Stimulated activated CD8-positive, alpha-beta memory T cell treated with anti-CD3 and anti-CD28 coated beads, Interleukin-4, amount 100 ng/mL, for 48 hours (primary cell): ENCODE measurements around the gene COL23A1.

ENCODE experiments used
- DNase-seq: peaks from one replicate; pipeline ENCODE4 v3.0.0-alpha.2; 2020

The COL23A1 gene

DNA sequence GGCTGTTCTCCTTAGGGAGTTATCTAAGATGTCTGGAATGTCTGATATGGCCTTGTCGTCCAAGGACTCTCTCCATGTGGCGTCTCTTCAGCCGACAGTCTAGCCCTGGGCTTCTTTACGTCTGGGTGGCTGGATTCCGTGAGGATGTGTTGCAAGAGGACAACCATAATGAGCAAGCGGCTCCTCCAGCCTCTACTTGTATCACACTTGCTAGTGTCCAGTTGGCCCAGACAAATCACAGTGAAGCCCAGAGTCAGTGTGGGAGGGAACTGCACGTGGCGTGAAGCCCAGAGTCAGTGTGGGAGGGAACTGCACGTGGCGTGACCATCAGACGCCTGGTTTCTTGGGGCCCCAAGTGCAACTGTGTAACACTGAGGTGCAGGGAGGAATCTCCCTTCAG is 61.1 kb downstream of the COL23A1 start:
- no peak for DNase-seq

DNA sequence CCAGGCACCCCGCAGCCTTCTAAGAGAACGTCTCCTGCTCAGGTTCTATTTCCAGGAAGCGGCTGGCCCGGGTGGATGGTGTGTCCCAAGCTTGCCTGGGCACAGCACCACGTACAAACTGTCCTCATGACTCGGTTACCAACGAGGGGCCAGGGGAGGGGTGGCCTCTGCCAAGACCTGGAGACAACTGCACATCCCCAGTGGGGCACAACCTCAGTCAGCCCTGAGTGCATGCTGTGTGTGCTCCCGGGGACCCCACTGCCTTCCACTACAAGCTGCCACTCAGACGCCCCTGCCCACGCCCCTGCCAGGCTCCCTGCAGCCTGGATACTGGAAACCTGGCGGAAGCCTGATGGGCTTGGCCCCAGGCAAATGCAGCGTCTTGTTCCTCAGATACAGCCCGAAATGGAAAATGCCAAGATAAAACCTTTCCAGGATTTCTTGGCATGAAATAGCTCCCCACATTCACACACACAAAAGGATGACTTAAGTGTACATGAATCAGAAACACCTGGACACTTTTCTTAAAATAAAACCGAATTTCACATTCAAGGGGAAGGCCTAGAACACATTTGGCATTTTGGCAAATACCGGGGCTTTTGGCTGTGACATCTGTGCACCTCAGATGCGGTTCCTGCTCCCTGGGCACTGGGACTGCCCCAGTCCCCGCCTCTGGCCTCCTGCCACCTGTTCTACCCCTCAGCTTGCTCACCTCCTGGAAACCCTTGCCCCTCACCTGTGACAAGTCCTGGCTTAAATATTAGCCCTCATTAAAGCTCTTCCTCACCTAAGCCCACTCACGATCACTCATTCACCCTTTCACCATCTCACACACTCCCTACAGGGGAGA is 62.5 kb downstream of the COL23A1 start:
- DNase-seq: no peak

DNA sequence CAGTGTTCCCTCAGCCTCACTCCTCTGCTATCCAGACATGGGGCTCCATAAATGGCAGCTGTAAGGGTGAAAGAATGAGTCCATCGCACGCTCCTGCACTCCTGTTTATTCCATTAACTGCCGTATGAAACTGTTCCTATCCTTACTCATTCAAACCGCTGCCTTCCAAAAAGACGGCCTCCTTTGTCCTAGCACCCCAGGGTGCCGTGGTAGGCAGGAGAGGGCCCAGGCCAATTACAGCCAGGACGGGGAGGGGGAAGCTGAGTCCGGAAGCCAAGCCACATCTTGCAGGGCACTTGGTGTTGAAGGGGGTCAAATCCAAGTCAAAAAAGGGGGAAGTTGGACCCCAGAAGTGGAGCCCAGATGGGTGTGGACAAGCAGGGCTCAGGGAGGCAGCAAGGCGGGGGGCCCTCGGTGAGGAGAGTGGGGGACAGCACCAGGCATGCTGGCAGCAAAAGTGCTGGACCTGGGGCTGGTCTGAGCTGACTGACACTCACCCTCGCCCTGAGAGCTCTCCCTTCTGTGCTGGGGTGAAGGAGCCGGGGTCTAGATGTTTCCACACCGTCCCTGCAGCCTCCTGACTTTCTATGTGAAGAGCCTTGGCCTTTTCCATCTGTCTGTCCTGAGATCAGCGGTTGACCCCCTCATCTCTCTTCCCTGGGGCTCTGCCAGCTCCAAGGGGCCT is 63.3 kb downstream of the COL23A1 start:
- DNase-seq: no peak

DNA sequence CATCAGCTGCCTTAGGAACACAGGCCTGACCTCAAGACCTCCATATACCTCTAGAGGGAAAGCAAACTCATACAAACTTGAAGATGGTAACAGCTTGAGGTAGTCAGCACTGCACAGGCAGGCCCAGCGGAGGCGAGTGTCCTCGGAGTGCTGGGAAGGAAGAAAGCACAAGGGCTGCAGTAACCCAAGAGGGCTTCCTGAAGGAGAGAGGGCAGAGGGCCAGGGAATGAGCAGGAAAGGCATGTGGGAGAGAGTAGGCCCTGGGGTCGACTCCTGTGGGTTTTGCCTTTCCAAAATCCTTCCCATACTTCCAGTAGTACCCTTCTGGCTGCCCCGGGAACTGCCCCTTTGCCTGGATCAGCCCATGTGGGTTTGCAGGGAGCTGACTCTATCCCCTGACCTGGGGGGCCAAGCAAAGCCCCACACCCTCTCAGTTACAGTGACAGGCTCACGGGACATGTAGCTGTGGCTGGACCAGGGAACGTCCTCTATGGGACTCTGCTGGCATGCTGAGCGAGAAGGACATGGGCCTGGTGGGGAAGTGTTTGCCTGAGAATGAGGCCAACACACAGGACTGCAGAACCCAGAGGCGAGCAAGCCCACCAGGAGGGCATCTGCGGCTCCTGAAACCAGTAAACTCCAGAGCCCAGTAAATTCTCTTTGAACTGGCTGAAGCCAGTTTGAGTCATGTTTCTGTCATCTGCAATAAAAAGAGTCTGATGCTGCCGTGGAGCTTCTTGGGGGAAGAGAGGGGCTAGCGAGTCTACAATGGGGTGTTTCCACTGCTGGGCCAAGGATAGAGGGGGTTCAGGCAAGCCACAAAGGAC is 64.1 kb downstream of the COL23A1 start:
- DNase-seq: no peak

DNA sequence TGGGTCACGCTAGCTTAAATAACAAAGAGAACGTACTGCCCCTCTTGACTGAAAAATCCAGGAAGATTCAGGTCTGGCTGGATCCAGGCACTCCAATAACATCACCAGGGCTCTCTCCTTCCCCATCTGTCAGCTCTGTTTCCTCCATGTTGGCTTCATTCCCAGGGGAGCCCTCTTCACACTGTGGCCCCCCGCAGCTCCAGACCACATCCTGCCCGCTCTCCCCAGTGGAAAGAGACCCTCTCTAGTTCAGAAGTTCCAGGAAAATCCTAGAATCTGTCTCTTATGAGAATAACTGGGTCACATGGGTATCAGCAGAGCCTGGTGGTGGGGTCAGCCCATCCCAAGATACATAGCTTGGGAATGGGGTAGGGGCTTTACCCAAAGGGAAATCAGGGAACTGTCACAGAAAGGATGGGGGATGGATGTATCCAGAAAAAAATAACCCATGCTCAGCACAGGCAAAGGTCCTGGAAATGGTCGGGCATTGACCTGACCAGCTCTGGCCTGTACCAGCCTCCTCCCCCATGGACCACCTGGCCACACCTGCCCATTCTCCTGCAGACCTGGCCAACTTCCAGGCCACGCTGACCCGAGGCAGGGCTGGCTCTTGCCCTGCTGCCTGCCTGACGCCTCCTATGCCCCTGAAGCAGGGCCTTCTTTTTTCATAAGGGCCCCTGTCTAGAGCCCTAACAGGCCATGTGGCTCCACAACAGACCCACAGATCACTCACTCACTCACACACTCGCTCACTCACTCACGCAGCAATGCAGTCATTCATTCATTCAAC is 65.9 kb downstream of the COL23A1 start:
- DNase-seq: no peak

DNA sequence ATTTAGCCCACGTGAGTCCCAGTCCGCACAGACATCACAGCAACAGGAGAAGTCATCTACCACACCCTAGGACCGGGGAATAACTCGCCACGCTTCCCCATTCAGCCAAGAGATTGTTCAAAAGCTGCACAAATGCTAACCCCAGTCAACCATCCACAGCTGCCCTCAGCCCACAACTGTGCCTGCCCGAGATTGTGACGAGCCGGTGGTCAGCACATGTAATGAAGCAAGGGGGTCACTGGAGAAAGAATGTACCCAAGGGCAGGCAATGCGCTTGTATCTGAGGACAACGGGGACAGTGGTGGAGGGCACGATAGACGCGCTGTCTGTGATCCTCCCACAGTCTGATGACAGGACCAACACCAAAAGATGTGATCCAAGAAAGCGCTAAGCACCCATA is 67.8 kb downstream of the COL23A1 start:
- DNase-seq: no peak

DNA sequence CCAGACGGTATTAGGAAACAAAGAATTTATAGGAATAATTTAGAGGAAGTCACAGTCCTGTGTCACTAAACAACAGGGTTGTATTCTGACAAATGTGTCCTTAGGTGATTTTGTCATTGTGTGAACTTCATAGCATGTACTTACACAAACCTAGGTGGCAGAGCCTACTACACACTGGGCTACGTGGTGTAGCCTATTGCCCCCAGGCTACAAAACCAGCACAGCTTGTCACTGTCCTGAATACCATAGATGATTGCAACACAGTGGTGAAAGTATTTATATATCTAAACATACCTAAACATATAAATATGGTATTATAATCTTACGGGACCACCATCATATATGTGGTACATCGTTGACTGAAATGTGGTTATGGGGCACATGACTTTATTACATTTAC is 69.3 kb downstream of the COL23A1 start:
- DNase-seq: no peak

DNA sequence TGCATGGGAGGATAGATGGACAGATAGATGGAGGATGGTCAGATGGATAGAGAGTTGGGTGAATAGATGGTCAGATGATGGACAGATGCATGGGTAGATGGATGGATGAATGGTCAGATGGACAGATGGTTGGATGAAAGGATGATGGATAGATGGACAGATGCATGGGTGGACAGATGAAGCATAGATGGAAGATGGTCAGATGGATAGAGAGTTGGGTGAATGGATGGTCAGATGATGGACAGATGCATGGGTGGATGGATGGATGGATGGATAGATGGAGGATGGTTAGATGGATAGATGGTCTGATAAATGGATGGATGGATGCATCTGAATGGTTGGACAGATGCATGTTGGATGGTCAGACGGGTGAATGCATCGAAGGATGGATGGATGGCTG is 70.4 kb downstream of the COL23A1 start:
- DNase-seq: no peak

DNA sequence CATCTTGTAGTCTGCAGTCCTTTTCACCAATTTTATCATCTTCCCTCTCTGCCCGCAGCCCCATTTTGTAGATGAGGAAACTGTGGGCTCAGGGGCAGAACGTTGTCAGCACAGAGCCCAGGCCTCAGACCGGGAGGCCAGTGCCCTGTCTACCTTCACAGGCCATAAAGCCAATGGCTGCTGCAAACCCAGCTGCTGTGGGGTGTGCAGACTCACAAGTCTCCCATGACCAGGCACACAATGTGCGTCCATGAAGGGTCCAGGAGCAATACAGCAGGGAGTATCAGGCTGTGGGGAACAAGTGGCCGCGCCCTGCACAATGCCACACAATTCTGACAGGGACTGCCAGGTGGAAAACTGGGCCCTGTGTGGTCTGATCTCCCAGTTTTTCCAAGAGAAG is 71.0 kb downstream of the COL23A1 start:
- DNase-seq: no peak

DNA sequence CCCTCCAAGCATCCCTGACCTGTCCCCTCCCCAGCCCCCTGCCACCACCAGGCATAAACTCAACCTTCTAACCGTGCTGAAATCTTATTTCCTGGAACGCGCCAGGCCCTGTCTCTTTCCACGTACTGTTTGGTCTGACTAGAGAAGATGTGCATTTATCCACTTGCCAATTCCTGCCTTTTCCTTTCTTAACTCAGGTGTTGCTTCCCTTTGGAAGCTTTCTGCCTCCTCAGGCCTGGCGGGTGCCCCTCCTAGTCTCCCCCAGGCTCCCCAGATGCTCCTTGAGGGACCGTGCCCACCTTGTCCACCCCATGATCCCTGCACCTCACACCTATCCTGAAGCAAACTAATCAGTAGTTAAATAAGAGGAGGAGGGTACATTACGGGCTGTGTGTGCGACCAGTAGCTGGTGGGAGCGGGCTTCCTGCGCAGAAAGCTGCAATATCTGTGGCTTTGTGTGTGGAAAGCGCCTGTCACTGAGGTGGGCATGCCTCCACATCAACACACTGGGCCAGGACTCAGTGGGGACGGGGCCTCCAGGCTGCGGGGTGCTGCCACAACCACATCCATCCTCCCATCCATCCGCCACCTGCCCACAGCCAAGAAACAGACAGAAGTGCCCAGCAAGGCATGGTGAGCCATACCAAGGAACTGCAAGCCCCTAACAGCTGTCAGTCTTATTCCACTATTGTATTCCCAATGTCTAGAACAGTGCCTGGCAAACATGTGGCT is 73.5 kb downstream of the COL23A1 start:
- DNase-seq: no peak

DNA sequence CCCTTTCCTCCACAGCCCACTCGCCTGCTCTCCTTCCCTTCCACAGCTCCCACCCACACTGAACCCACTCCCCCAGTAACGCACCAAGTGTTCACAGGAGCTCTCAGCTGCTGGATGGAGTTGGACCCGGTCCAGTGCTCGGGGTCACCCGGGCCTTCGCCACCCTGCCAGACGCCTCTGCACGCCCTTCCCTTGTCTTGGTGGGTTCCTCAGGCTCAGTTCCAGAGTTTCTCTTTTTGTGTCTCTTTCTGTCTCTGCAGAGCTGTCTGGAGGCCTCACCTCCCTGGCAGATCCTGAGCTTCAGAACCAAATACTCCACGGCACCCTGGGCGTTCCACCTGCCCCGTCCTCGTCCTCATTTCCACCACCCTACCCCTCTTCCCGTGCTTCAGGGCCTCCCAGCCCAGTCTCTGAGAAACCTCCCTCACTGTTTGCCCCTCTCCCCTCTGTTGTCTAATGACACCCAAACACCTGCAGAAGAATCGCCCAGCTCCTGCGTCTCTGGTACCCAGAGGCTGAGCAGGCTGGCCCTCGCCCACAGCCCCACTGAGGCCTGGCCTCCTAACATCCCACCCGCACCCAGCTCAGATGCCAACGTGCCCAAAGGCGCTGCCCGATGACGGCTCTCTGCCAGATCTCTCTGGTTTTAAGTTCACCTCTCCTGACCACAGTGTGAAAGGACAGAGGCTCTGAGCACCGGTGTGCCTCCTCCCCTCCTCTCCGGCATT is 74.3 kb downstream of the COL23A1 start:
- no peak for DNase-seq

DNA sequence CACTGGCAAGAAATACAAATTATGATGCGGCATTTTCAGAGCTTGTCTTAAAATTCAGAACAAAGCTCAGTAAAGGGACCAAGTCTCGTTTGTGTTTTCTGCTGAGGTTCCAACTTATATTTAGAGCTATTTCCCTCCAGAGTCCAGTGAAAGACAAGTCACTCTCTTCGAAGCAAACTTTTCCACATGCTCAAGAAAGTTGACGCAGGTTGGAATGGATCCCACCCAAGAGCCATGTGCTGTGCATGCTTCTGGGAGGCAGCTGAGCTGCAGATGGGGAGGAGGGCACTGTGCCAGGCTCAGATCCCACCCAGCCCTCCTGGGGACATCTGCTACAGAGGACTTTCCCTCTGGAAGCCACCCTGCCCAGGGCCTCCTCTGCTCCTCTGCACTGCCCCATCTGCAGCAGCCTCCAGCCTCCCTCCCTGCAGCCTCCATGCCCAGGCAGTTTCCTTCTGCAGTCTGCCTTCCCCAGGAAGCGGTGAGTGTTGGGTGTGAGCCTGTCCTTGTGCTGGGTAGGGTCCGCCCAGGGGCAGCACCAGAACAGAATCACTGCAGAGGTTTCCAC is 75.3 kb downstream of the COL23A1 start:
- no peak for DNase-seq

DNA sequence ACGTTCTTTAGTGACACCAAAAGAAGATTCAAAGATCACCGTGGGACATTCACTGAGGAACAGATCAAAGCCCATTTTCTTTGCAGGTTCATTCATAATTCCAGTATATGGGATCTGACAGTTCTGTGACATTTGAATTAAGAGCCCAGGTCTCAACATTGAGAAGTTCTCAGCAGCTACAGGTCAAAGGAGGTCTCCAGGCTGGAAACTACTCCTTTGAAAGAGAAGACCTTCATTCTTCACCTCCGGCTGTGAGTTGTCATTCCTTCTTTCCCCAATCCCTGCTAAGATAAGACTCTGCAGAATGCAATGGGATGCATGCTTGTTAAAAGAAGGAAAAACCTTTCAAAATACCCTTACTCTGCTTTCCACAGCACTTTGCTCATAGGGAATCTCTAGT is 79.0 kb downstream of the COL23A1 start:
- no peak for DNase-seq

DNA sequence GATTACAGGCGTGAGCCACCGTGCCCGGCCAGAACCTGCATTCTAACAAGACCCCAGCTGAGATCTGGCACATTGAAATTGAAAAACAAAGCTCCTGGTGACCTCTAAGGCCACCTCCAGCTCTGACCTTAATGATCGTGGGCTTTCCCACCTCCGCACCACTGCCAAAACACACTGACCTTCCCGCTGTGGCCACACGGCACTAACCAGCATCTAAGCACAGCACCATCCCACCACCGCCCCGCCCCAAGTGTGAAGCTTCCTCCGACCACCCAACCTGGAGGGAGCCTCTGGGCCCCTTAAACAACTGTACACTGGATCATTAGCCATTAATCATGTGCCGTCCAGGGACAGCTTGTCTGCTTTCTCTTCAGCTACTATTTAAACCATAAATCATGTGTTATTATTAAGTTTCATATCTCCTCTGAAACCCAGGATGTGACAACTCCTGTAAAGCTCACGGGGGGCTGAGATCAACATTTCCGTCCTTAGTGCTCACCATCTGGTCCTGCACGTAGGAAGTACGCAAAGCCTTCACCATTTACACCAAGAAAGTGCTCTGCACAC is 80.6 kb downstream of the COL23A1 start:
- DNase-seq: no peak

DNA sequence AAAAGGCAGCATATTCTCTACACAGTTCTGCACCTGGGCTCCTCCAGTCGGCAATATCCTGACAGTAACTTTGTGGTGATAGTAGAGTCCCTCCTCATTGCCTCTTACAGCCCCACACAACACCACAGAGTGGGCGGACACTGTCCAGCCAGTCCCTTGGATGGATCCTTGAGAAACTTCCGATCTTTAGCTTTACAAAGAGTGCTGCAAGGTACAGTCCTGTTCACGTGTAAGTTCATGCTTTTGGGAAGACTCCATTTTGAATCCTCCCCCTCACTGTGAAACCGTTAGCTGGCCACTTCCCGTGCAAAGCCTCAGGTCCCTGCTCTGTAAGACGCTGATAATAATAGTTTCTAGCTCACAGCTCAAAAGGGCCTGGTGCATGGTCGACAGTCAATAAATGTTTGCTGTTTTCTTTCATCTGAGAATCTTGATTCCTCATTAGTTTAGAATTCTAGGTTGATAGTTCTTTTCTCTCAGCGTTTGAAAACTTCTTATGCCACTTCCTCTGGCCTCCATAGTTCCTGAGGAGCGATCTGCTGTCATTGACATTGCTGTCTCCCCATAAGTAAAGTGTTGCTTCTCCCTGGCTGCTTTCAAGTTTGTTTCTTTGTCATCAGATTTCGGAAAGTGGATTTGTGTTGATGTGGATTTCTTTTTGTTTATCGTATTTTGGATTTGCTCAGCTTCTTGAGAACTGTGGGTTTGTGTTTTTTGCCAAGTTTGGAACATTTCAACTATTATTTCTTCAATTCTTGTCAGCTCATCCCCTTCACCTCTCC is 82.9 kb downstream of the COL23A1 start:
- DNase-seq: no peak

DNA sequence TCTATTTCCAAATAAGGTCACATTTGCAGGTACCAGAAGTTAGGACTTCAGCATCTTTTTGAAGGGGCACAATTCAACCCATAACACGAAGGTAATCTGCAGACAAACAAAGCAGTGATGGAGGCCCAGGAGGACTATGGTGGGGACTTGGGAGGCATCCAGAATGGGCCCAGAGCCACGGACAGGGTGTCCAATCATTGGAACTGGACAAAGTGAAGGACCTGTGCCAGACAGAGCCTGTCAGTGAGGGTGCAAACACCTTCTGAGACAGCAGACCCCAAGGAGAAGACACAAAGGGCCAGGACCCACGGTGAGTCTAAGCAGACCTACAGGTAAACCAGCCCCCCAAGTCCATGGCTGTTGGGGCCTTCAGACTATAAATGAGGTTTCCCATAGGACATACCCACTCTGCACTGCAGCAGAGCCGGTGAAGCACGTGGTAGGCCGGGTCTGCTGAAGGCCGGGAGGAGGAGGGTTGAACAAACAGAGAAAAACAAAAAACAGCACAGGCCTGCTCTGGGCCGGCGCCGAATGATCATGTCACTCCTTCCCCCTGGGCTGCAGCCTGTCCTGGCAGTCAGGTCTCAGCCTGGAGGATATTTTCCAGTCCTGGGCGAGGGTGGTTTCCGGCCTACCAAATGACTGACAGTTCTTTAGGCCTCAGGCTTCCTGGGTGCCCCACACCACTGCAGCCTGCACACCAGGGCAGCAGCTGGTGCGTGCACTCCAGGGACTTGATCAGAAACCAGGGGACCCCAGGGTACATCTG is 84.4 kb downstream of the COL23A1 start:
- DNase-seq: no peak

DNA sequence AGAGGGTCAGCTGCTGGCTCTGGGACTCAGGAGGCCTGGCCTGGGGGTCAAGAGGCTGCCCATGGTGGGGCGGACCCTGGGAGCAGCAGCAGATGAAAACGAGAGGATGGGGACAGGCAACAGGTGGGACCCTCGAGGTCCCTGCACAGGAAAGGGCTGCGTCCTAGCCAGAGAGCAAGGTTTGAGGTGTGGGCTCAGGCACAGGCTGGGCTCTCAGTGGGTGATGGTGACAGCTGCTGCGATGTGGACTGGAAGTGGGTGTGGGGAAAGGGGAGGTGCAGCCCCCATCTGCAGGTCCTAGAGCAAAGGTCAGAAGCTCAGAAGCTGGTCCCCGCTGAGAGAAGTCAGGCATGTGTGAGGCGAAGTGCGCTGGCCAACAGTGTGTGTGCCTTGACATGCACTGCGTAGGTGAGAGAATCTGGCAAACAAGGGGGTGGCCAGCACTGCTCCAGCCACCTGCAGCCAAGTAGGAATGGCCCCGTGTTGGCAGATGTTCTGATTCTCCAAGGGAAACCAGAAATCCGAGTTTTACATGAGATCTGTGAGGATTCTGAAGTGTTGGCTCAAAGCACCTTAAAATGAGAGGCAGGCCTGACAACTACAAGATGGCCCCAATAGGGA is 85.7 kb downstream of the COL23A1 start:
- DNase-seq: no peak

DNA sequence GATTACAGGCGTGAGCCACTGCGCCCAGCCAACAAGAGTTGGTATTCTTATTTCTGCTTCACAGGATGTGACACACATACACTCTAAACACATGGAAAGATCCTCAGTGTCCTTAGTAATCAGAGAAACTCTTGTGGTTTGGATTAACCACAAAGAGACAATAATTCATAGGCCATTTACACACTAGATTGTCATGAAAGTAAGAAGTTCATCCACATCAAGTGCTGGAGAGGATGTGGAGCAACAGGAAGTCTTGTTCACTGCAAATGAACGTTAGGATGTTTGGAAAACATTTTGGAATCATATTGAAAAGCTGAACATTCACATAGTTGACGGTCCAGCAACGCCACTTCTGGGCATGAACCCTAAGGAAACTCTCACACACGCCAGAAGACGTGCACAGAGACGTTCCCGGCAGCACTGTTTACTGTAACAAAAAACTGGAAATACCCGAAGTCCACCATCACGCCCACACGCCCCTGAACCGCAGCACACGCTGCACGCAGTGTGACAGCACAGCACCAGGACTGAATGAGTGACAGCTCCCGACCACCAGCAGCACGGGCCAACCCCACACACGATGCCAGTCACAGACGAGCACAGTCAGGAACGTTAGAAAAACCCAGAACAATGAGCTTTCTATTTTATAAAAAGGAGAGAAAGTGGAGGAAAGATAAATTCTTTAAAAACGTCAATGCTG is 87.6 kb downstream of the COL23A1 start:
- no peak for DNase-seq
